ENCODE results near the gene ACO2.

Gene ACO2

GRCh38 chr22:41491374-41492100, 22.6 kb downstream of the ACO2 start:
- no peak for DNase-seq

GRCh38 chr22:41498303-41498835, 29.5 kb downstream of the ACO2 start:
- no peak for DNase-seq

DNA sequence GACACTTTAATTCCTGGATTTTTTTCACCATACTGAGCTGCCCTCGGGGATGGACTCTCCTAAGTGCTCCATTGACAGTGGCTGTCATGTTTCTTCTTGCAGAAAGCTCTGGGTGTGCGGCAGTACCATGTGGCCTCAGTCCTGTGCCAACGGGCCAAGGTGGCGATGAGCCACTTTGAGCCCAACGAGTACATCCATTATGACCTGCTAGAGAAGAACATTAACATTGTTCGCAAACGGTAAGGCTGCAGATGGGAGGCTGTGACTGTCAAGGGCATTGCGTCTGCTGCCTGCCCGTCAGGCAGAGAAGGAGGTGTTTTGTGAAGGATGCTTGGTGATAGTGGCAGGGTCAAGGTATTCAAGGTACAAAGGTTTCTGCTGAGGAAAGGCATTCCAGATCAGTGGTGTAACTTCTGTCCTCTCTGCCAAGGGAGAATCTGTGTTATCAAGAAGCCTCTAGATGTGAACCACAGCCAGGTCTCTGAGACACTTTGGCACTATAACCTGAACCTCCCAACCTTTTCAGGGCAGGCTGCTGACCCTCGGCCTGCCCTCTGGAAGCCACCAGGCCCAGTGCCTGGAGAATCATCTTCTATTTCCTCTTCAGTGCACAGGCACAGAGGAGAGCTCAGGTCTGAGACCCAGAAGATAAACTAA, 30.8 kb downstream of the ACO2 start:
- no peak for DNase-seq

GRCh38 chr22:41500303-41500702, 31.4 kb downstream of the ACO2 start:
- DNase-seq = no peak

GRCh38 chr22:41501209-41501608, 32.3 kb downstream of the ACO2 start:
- no peak for DNase-seq

- no peak for DNase-seq
Observed at GRCh38 chr22:41504397-41504796, 35.5 kb downstream of the ACO2 start.

GRCh38 chr22:41504816-41505215, 35.9 kb downstream of the ACO2 start:
- DNase-seq = no peak

- no peak for DNase-seq
Observed at GRCh38 chr22:41505511-41506220, 36.7 kb downstream of the ACO2 start.

GRCh38 chr22:41507330-41508063, 38.6 kb downstream of the ACO2 start:
- no peak for DNase-seq

- no peak for DNase-seq
Observed at GRCh38 chr22:41508770-41509170, 39.9 kb downstream of the ACO2 start.

DNA sequence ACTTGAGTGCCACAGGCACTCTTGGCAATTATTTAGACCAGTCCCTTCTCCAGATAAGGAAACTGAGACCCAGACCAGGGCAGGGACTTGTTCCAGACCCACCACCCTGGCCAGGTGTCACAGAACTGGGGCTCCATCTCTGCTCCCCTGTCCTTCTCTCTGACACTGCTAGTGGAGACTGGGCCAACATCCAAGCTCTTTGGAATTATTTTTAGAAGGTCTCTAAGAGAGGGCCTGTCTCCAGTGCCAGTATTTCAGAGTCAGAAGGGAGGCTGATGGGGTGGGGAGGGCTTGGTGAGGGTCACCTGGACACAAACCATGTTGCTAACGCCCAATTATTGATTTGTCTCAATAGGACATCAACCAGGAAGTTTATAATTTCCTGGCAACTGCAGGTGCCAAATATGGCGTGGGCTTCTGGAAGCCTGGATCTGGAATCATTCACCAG, 42.6 kb downstream of the ACO2 start:
- no peak for DNase-seq

- DNase-seq = no peak
Observed at GRCh38 chr22:41512421-41513194, 43.7 kb downstream of the ACO2 start.

DNA sequence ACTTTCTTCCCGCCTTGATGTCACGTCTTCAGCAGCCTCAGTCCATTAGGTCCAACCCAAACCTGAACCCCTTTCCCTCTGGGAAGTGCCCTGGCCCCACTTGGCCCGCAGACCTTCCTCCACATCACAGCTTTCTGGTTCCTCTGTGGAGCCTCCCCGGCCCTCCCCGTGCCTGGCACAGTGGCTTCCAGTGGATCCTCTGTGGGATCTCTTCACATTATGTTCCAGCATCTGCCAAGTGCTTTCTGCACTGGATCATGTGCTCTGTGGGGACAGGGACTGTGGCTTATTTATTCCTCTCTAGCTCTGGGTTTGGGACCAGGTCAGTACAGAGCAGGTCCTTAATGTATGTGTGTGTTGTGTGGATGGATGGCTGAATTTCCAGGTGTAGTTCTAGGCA, 44.5 kb downstream of the ACO2 start:
- DNase-seq = no peak

DNA sequence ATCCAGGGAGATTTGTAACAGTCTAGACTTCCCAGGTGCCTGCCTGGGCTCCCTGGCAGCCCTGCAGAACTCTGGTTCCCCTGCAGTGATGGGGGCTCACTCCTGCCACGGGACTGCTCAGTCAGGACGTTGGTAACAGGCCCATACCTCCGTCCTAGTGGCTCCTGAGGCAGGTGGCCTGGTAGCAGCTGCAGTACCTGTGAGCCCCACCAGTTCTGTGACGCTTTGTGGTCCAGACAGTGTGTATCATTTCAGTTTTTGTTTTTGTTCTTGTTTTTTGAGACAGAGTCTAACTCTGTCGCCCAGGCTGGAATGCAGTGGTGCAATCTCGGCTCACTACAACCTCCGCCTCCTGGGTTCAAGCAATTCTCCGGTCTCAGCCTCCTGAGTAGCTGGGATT, 47.5 kb downstream of the ACO2 start:
- DNase-seq = no peak

DNA sequence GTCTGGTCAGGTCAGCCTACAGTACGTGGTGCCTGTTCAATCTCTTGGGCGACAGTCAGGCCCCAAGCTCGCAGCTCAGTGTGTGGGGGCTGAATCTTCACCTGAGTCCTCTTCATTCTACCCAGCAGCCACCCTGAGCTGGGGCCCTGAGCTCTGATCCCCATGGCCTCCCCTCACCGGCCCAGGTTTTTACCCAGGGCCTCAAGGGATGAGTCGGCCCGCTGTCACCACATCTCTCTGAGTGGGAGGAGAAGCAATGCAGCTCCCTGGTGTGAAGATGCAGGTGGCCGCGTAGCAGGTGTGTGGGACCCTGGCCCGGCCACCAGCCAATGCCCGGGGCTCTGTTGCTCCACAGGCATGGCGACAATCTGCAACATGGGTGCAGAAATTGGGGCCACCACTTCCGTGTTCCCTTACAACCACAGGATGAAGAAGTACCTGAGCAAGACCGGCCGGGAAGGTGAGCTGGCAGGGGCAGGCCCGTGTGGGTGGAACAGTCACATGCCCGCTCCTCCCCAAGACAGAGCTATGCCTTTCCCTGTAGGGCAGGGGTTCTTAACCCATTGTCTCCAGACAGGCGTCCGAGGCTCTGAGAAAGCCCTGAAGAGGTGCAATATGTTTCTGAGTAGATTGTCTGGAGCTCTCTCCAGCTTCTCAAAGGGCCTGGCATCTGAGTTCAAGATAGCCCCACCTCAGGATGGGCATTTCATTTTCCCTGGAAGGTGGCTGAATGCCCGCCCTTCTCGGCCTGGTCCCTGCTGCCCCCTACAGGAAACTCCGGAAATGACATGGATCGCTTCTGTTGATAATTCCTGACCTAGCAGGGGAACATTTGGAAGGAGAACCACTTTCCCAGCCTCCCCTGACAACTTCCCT, 48.5 kb downstream of the ACO2 start:
- no peak for DNase-seq

DNA sequence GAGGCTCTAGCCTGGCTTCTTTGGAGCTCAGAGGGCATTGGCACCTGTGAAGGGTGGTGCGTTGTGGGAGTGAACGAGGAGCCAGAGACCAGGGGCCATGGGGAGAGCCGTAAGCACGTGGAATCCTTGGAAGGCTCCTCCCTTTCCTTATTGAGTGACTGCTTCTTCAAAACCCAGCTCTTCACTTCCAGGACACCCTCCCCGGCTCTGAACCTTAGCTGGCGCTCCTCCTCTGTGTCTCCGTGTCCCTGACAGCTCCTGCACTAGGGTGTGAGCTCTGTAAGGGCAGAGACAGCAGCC, 49.1 kb downstream of the ACO2 start:
- no peak for DNase-seq

- DNase-seq = no peak
Observed at GRCh38 chr22:41521126-41521525, 52.2 kb downstream of the ACO2 start.

DNA sequence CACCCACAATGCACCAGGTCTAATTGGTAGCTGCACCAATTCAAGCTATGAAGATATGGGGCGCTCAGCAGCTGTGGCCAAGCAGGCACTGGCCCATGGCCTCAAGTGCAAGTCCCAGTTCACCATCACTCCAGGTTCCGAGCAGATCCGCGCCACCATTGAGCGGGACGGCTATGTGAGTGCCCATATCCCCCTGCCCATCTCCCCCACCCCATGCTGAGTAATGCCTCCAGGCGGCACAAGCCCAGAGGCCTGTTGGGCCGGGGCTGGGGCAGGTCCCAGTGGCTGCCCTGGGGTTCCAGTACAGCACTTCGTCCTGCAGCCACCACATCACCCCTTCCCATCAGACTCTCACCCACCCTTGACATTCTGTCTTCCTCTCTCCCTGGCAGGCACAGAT, 53.9 kb downstream of the ACO2 start:
- no peak for DNase-seq

DNA sequence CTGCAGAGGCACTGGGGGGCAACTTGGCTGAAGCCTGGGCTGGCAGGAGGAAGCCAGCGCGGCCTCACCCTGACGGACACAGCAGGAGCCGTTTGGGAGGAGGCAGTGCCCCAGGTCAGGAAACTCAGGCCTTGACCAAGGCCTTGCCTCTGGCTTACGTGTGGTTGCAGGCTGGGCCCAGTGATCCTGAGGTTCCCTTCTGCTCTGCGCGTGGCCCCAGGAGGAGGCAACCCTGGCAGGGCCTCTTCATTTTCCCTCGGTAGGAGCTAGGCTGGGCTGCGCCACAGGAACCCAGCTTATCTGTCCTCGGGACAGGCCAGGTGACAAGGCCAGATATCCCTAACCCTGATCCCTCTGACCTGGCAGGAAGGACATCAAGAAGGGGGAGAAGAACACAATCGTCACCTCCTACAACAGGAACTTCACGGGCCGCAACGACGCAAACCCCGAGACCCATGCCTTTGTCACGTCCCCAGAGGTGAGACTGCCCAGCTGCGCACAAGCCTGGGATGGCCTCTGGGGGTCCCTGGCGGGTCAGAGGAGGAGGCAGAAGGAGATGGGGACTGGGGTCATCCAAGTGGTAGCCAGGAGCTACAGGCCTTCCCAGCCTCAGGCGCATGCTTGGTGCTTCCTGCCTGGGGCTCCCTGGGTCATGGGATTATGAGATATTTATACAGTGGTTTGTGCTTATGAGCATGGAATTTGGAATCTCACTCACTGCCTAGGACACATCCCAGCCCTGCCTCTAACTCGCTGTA, 54.7 kb downstream of the ACO2 start:
- no peak for DNase-seq

DNA sequence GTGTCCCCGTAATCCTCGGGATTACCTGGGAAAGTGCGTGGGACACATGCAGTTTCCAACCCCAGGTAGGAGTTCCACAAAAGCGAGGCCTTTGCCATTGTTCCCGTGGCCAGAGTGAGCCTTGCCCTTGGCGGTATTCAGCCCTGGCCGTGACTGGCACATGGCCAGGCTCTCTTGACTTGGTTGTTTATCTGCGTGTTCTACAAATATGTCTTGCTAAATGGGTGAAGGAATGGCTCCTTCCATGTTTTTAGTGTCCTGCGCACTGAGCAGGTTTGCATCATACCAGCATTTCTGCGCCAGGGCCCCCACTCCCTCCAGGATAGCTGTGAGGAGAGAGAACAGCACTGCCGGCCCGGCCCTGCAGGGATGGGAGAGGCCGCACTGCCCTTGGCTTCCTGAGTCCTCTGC, 55.3 kb downstream of the ACO2 start:
- DNase-seq = no peak
